K562 (cell line): Measurements from ENCODE around the gene CEACAM21. TPM values are rescaled to one million over a fixed set of nuclear protein-coding genes. Genes with fewer than 3 reads are reported as not detected.

Experiments
- ATAC-seq: fragments of 200-7000 bp; cut with Tn5 transposase; 3 replicates; pipeline ENCODE4 v1.9.1; 2020; ENCODE audit warnings: moderate library complexity
- BruUV-seq: library from RNA; stranded (reverse); fragments of 400-500 nt; replicated peaks from 2 replicates; lab custom pipeline; 2021; lab: Mats Ljungman, UMichigan
- CTCF ChIA-PET: fragments of 300-600 bp; formaldehyde crosslinking; extraction: SDS; loops from one replicate; lab custom pipeline; 2021; ENCODE audit warnings: low intra/inter-chr PET ratio; lab: Yijun Ruan, JAX
- POLR2A ChIA-PET: fragments of 300-600, 350-650 bp; sonication (Branson Sonifier 250); formaldehyde crosslinking; extraction: SDS; loops from one replicate; lab custom pipeline; 2021; ENCODE audit warnings: antibody characterized with exemption, inconsistent platforms; lab: Yijun Ruan, JAX
- DNase-seq, 4 experiments: peaks; one replicate each; pipeline versions ENCODE4 v3.0.0 to v3.0.0-alpha.2; 2011 to 2018; ENCODE audit warnings: low spot score in 3 of 4, mixed read lengths in 3 of 4; ENCODE audit errors: extremely low read depth in 1 of 4
- FAIRE-seq: peaks from 2 replicates; lab custom pipeline; 2011; peaks lifted over from hg19 to GRCh38; lab: Jason Lieb, UNC
- H2AFZ ChIP-seq: 2 replicates; pipeline ENCODE4 v1.6.0; 2011; ENCODE audit warnings: low read depth, low read length, control low read depth, inconsistent platforms
- H3K27ac ChIP-seq: fragments of 200-600 bp; 3 replicates; pipeline ENCODE4 v1.8.0; 2011; ENCODE audit warnings: low read depth, mild to moderate bottlenecking, control low read depth, inconsistent platforms, low read length, moderate library complexity, mixed read lengths; ENCODE audit errors: extremely low read depth
- H3K27me3 ChIP-seq, 2 experiments: fragments of 300-600 bp in 1 of 2; 2 replicates in 1 of 2; 3 replicates in 1 of 2; pipeline versions ENCODE4 v1.6.0 to v1.8.0; 2011; ENCODE audit warnings: inconsistent platforms in 2 of 2, low read length in 2 of 2, mild to moderate bottlenecking in 1 of 2, mixed read lengths in 1 of 2, moderate library complexity in 1 of 2; ENCODE audit not compliant: control insufficient read depth in 2 of 2, insufficient read depth in 2 of 2
- H3K36me3 ChIP-seq: fragments of 300-600 bp; 3 replicates; pipeline ENCODE4 v1.8.0; 2011; ENCODE audit warnings: mild to moderate bottlenecking, low read length, inconsistent platforms; ENCODE audit not compliant: control insufficient read depth, insufficient read depth
- H3K4me1 ChIP-seq, 2 experiments: fragments of 200-600 bp in 1 of 2; replicated peaks in 1 of 2; 2 replicates in 1 of 2; 3 replicates in 1 of 2; pipeline versions ENCODE4 v1.5.1 to v1.8.0; 2011; ENCODE audit warnings: inconsistent platforms in 2 of 2, low read length in 2 of 2, mild to moderate bottlenecking in 1 of 2, mixed read lengths in 1 of 2, moderate library complexity in 1 of 2; ENCODE audit not compliant: control insufficient read depth in 2 of 2, insufficient read depth in 2 of 2
- H3K4me2 ChIP-seq: 2 replicates; pipeline ENCODE4 v1.6.1; 2011; ENCODE audit warnings: low read length, control low read depth, inconsistent platforms, mixed read lengths; ENCODE audit not compliant: insufficient read depth
- H3K4me3 ChIP-seq: fragments of 200-600 bp; sonication (generic), shearing (Covaris generic); 2 replicates; pipeline ENCODE4 v1.5.1; 2016; ENCODE audit warnings: control low read depth, inconsistent platforms
- H3K79me2 ChIP-seq: fragments of 200-600 bp; 3 replicates; pipeline ENCODE4 v1.8.0; 2011; ENCODE audit warnings: low read length, inconsistent platforms; ENCODE audit not compliant: control insufficient read depth, insufficient read depth
- H3K9ac ChIP-seq, 2 experiments: 2 replicates each; pipeline versions ENCODE4 v1.6.0 to v1.6.1; 2011; ENCODE audit warnings: low read depth in 2 of 2, low read length in 2 of 2, control low read depth in 1 of 2, inconsistent platforms in 1 of 2, mild to moderate bottlenecking in 1 of 2, mixed read lengths in 1 of 2; ENCODE audit not compliant: insufficient read depth in 1 of 2
- H3K9me1 ChIP-seq: one replicate; pipeline ENCODE4 v1.6.0; 2011; ENCODE audit warnings: inconsistent platforms, mild to moderate bottlenecking, low read length, moderate library complexity; ENCODE audit not compliant: control insufficient read depth, insufficient read depth
- H3K9me3 ChIP-seq: replicated peaks from 2 replicates; pipeline ENCODE4 v1.5.1; 2011; ENCODE audit warnings: low read depth, low read length, inconsistent platforms; ENCODE audit not compliant: control insufficient read depth, insufficient read depth
- H4K20me1 ChIP-seq: replicated peaks from 2 replicates; pipeline ENCODE4 v1.6.1; 2011; ENCODE audit warnings: low read length, inconsistent platforms, mixed read lengths; ENCODE audit not compliant: control insufficient read depth, insufficient read depth
- BACH1 ChIP-seq: fragments of 200-800 bp; sonication (Bioruptor generic); IDR thresholded peaks from 2 replicates; pipeline ENCODE4 v1.6.1; 2016; ENCODE audit warnings: missing genetic modification characterization, missing compliant biosample characterization
- CAMTA2 ChIP-seq: fragments of 250-450 bp; sonication (Bioruptor Pico); conservative IDR thresholded peaks from 2 replicates; pipeline ENCODE4 v1.5.1; 2022
- CTCFL ChIP-seq: IDR thresholded peaks from 2 replicates; pipeline ENCODE4 v1.6.1; 2011; ENCODE audit warnings: borderline replicate concordance, low read depth, mild to moderate bottlenecking, moderate library complexity, low read length; ENCODE audit not compliant: insufficient read depth, poor library complexity, severe bottlenecking
- EP400 ChIP-seq: fragments of 450-650 bp; IDR thresholded peaks from 2 replicates; pipeline ENCODE4 v1.6.1; 2017; ENCODE audit warnings: antibody characterized with exemption, mild to moderate bottlenecking, moderate library complexity
- HEY1 ChIP-seq: fragments of 250-450 bp; sonication (Bioruptor Pico); IDR thresholded peaks from 2 replicates; pipeline ENCODE4 v1.5.0; 2020; ENCODE audit warnings: mild to moderate bottlenecking, moderate library complexity, borderline replicate concordance
- HNRNPL ChIP-seq: fragments of 200-400 bp; formaldehyde crosslinking; IDR thresholded peaks from 2 replicates; pipeline ENCODE4 v1.6.1; 2017; ENCODE audit warnings: low read depth, mild to moderate bottlenecking, low read length
- MYBL2 ChIP-seq, 2 experiments: fragments of 450-650 bp in 1 of 2; sonication (generic) in 1 of 2; formaldehyde crosslinking in 1 of 2; IDR thresholded peaks; 2 replicates each; pipeline versions ENCODE4 v1.6.1 to v1.8.1; 2017 to 2022; ENCODE audit warnings: borderline replicate concordance in 1 of 2, inconsistent platforms in 1 of 2, low read depth in 1 of 2, mild to moderate bottlenecking in 1 of 2, missing genetic modification reagents in 1 of 2, moderate library complexity in 1 of 2
- RFX5 ChIP-seq: IDR thresholded peaks from 2 replicates; pipeline ENCODE4 v1.6.1; 2011; ENCODE audit warnings: low read depth, mild to moderate bottlenecking, improper control_type of control experiment, low read length
- SPI1 ChIP-seq: IDR thresholded peaks from 2 replicates; pipeline ENCODE4 v1.6.1; 2011; ENCODE audit warnings: low read depth, low read length, control low read depth, borderline replicate concordance
- TAF7 ChIP-seq: fragments of 450-650 bp; IDR thresholded peaks from 2 replicates; pipeline ENCODE4 v1.6.1; 2016; ENCODE audit warnings: missing genetic modification characterization, missing compliant biosample characterization
- TAF9B ChIP-seq: fragments of 450-650 bp; IDR thresholded peaks from 2 replicates; pipeline ENCODE4 v1.6.1; 2018; ENCODE audit warnings: mild to moderate bottlenecking; ENCODE audit not compliant: partially characterized antibody
- TSC22D4 ChIP-seq: fragments of 450-650 bp; IDR thresholded peaks from 2 replicates; pipeline ENCODE4 v1.6.1; 2016; ENCODE audit warnings: missing genetic modification characterization, missing biosample characterization, control low read depth
- ZNF24 ChIP-seq: fragments of 450-650 bp; IDR thresholded peaks from 2 replicates; pipeline ENCODE4 v1.6.1; 2016
- ZNF57 ChIP-seq: fragments of 450-650 bp; formaldehyde crosslinking; IDR thresholded peaks from 2 replicates; pipeline ENCODE4 v1.4.0; 2020; ENCODE audit warnings: mild to moderate bottlenecking, moderate library complexity
- WGBS: fragments of 100-300 bp; shearing (Covaris generic); methylation state at CpG from one replicate; pipeline ENCODE4 v1.1.6; 2016; ENCODE audit warnings: low coverage, mixed read lengths; ENCODE audit not compliant: insufficient coverage; ENCODE audit errors: missing lambda C conversion rate; 5-methylcytosine and 5-hydroxymethylcytosine counted together
- in situ Hi-C: fragments of 300-500 bp; cut with MboI; formaldehyde crosslinking; loops from 4 replicates; pipeline ENCODE4 v1.15.0; 2018; ENCODE audit warnings: inconsistent platforms, mixed read lengths
- intact Hi-C: fragments of 100-400 bp; cut with micrococcal nuclease; formaldehyde crosslinking; loops from 2 replicates; pipeline ENCODE4 v1.14.2; 2022
- polyA plus RNA-seq, 8 experiments: library from polyadenylated mRNA; depleted of rRNA in 4 of 8; stranded (reverse) in 5 of 8; unstranded in 3 of 8; fragments of >200 nt; fragmentation: Nextera tagmentation in 2 of 8; fragmentation: Illumina TruSeq in 1 of 8; extraction: Ambion mirVana in 2 of 8; extraction: Trizol in 1 of 8; gene quantifications; 2 replicates each; pipeline versions ENCODE4 v1.2.1 to v1.2.3, GENCODE V29; 2011 to 2014; ENCODE audit warnings: inconsistent platforms in 1 of 8, missing spikeins in 1 of 8
- total RNA-seq, 7 experiments: library from RNA; depleted of rRNA in 6 of 7; stranded (reverse); fragments of >200 nt in 6 of 7; fragmentation: Illumina TruSeq in 2 of 7; extraction: Trizol in 2 of 7; gene quantifications; 2 replicates each; pipeline versions ENCODE4 v1.2.1 to v1.2.3, GENCODE V29; 2011 to 2021; ENCODE audit warnings: low replicate concordance in 1 of 7
- TF ChIP-seq, protein P1 (sequence below): fragments of 450-650 bp; IDR thresholded peaks from 2 replicates; pipeline ENCODE4 v1.6.1; 2016; ENCODE audit warnings: borderline replicate concordance
- TF ChIP-seq, protein P2 (sequence below): fragments of 450-650 bp; formaldehyde crosslinking; IDR thresholded peaks from 2 replicates; pipeline ENCODE4 v1.4.0; 2022; ENCODE audit warnings: missing genetic modification characterization
- TF ChIP-seq, protein P3 (sequence below): fragments of 450-650 bp; formaldehyde crosslinking; IDR thresholded peaks from 2 replicates; pipeline ENCODE4 v1.4.0; 2020; ENCODE audit warnings: mild to moderate bottlenecking, moderate library complexity

CEACAM21 gene
- total and polyA plus RNA-seq, 9 of the 15 experiments (the other 6 are each of a cell fraction or from before 2014, with no cell fraction given), result 0.06 to 0.40 (median 0.18) TPM; not detected in 1

DNA sequence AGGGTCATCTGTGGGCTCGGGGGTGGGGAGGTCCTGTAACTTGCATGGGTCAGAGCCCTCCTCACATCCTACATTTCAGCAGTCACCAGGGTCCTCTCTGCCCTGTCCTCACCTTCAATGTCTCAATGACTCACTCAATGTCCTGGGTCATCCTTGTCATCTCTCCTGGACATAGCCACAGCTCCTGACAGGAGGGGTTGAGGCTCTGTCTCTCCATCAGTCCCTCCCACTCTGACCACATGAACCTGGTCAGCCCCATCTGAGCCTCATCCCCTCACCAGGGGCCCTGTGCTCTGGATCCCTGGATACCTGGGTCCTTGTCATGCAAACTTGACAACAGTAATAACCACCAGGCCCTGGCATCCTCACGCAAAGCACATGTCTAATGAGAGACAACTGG is 13.4 kb downstream of the CEACAM21 start:
- POLR2A ChIA-PET, result interaction anchor here (0.7 kb wide), 1 partner anchor 13 kb away, joined by 3 read pairs; no protein-coding TSS in a partner anchor
- no TSS peak for BruUV-seq
- H3K27me3 ChIP-seq, result no peaks in the 10 kb centered on the region
- in situ Hi-C loops (no loop called here), intact Hi-C loops (no loop called here)
- CTCF ChIA-PET, result no interaction called here
- no peak for DNase-seq
- no peaks in the 10 kb centered on the region for H3K4me1 ChIP-seq
- 0% methylated on average over 2 of the region's 2 CpGs for WGBS
- no peak overlapping the region for H3K4me3 ChIP-seq
- H3K9ac ChIP-seq, result no peak overlapping the region
- H3K9me3 ChIP-seq, result no peaks in the 10 kb centered on the region
- no peak overlapping the region for H2AFZ ChIP-seq
- no peak overlapping the region for H3K4me2 ChIP-seq
- no peak for FAIRE-seq
- no peaks in the 10 kb centered on the region for H4K20me1 ChIP-seq
- ATAC-seq, result no peak
- H3K36me3 ChIP-seq, result no peaks in the 10 kb centered on the region
- H3K9me1 ChIP-seq, result no peaks in the 10 kb centered on the region
- H3K79me2 ChIP-seq, result no peaks in the 10 kb centered on the region
- no peak overlapping the region for H3K27ac ChIP-seq
- TF ChIP-seq HNRNPL (no peak), TAF9B (no peak), SPI1 (no peak), ZNF24 (no peak), RFX5 (no peak), MYBL2 (IDR thresholded peaks at IDR 0.05; ENCODE audit: low read depth) (no peak), MYBL2 (CRISPR knock-in tag; IDR thresholded peaks at IDR 0.05; ENCODE audit: borderline replicate concordance) (no peak), TSC22D4 (tag) (no peak), HEY1 (CRISPR knock-in tag) (no peak), EP400 (no peak), BACH1 (tag) (no peak), CAMTA2 (CRISPR knock-in tag) (no peak), ZNF57 (no peak), CTCFL (no peak), TAF7 (no peak)
- TF ChIP-seq, protein P1, sequence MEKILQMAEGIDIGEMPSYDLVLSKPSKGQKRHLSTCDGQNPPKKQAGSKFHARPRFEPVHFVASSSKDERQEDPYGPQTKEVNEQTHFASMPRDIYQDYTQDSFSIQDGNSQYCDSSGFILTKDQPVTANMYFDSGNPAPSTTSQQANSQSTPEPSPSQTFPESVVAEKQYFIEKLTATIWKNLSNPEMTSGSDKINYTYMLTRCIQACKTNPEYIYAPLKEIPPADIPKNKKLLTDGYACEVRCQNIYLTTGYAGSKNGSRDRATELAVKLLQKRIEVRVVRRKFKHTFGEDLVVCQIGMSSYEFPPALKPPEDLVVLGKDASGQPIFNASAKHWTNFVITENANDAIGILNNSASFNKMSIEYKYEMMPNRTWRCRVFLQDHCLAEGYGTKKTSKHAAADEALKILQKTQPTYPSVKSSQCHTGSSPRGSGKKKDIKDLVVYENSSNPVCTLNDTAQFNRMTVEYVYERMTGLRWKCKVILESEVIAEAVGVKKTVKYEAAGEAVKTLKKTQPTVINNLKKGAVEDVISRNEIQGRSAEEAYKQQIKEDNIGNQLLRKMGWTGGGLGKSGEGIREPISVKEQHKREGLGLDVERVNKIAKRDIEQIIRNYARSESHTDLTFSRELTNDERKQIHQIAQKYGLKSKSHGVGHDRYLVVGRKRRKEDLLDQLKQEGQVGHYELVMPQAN, result no peak
- TF ChIP-seq, protein P2, sequence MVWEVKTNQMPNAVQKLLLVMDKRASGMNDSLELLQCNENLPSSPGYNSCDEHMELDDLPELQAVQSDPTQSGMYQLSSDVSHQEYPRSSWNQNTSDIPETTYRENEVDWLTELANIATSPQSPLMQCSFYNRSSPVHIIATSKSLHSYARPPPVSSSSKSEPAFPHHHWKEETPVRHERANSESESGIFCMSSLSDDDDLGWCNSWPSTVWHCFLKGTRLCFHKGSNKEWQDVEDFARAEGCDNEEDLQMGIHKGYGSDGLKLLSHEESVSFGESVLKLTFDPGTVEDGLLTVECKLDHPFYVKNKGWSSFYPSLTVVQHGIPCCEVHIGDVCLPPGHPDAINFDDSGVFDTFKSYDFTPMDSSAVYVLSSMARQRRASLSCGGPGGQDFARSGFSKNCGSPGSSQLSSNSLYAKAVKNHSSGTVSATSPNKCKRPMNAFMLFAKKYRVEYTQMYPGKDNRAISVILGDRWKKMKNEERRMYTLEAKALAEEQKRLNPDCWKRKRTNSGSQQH, result no peak
- TF ChIP-seq, protein P3, sequence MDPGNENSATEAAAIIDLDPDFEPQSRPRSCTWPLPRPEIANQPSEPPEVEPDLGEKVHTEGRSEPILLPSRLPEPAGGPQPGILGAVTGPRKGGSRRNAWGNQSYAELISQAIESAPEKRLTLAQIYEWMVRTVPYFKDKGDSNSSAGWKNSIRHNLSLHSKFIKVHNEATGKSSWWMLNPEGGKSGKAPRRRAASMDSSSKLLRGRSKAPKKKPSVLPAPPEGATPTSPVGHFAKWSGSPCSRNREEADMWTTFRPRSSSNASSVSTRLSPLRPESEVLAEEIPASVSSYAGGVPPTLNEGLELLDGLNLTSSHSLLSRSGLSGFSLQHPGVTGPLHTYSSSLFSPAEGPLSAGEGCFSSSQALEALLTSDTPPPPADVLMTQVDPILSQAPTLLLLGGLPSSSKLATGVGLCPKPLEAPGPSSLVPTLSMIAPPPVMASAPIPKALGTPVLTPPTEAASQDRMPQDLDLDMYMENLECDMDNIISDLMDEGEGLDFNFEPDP (CRISPR knock-in tag), result no peak
